GM12891 (cell line): ENCODE results near the gene APBB1IP.
"Not testable (repeated sequence)": the region's sequence is repeated elsewhere in the genome, so short reads cannot be mapped to it uniquely, and the experiment has no call there.

Experiments
- DNase-seq: peaks from one replicate; pipeline ENCODE4 v3.0.0; 2011; ENCODE audit warnings: low spot score; ENCODE audit not compliant: insufficient read length
- FAIRE-seq: peaks from 2 replicates; lab custom pipeline; 2011; peaks lifted over from hg19 to GRCh38; lab: Jason Lieb, UNC
- PAX5 ChIP-seq: IDR thresholded peaks from 2 replicates; pipeline ENCODE4 v1.6.1; 2011; ENCODE audit warnings: low read length, moderate library complexity, mild to moderate bottlenecking; ENCODE audit not compliant: insufficient read depth, severe bottlenecking
- POLR2A ChIP-seq: IDR thresholded peaks from 2 replicates; pipeline ENCODE4 v1.6.1; 2011; ENCODE audit warnings: low read depth, low read length, control low read depth
- POLR2AphosphoS5 ChIP-seq: IDR thresholded peaks from 2 replicates; pipeline ENCODE4 v1.6.1; 2011; ENCODE audit warnings: low read depth, low read length, control low read depth
- POU2F2 ChIP-seq: IDR thresholded peaks from 2 replicates; pipeline ENCODE4 v1.6.1; 2011; ENCODE audit warnings: low read depth, mild to moderate bottlenecking, control low read depth, low read length, moderate library complexity
- SPI1 ChIP-seq: IDR thresholded peaks from 2 replicates; pipeline ENCODE4 v1.6.1; 2011; ENCODE audit warnings: low read depth, low read length, control low read depth
- TAF1 ChIP-seq: IDR thresholded peaks from 2 replicates; pipeline ENCODE4 v1.6.1; 2011; ENCODE audit warnings: low read depth, low read length, control low read depth

APBB1IP gene

GRCh38 chr10:26499426-26499825, 61.3 kb downstream of the APBB1IP start:
- FAIRE-seq, result no peak
- TF ChIP-seq TAF1 (no peak), POLR2AphosphoS5 (no peak), POU2F2 (no peak), SPI1 (no peak), POLR2A (no peak), PAX5 (no peak)
- no peak for DNase-seq

- TF ChIP-seq TAF1 (no peak), SPI1 (no peak), PAX5 (no peak), POU2F2 (no peak), POLR2AphosphoS5 (no peak), POLR2A (no peak)
- no peak for DNase-seq
- no peak for FAIRE-seq
Observed at GRCh38 chr10:26502986-26503385, 64.8 kb downstream of the APBB1IP start.

GRCh38 chr10:26503911-26504310, 65.8 kb downstream of the APBB1IP start:
- FAIRE-seq, result peak; percentile 9
- no peak for DNase-seq
- TF ChIP-seq POU2F2, result no peak
- TF ChIP-seq POLR2AphosphoS5, result no peak
- no peak for TF ChIP-seq SPI1
- TF ChIP-seq PAX5, result no peak
- TF ChIP-seq POLR2A, result no peak

GRCh38 chr10:26504429-26504828, 66.3 kb downstream of the APBB1IP start:
- not testable (repeated sequence) for FAIRE-seq

GRCh38 chr10:26505491-26505890, 67.3 kb downstream of the APBB1IP start:
- FAIRE-seq, result no peak
- TF ChIP-seq SPI1 (no peak), POLR2A (no peak), PAX5 (no peak), POLR2AphosphoS5 (no peak), POU2F2 (no peak), TAF1 (no peak)

More at GRCh38 chr10:26504429-26504828, 66.3 kb downstream of the APBB1IP start:
- DNase-seq, result not testable (repeated sequence)

GRCh38 chr10:26506736-26507135, 68.6 kb downstream of the APBB1IP start:
- FAIRE-seq (no peak), DNase-seq (no peak)
- no peak for TF ChIP-seq SPI1
- no peak for TF ChIP-seq POLR2AphosphoS5
- TF ChIP-seq TAF1, result no peak
- TF ChIP-seq PAX5, result no peak
- no peak for TF ChIP-seq POLR2A
- no peak for TF ChIP-seq POU2F2

More at GRCh38 chr10:26505491-26505890, 67.3 kb downstream of the APBB1IP start:
- DNase-seq, result no peak

- DNase-seq (no peak), FAIRE-seq (no peak)
- TF ChIP-seq POU2F2 (no peak), PAX5 (no peak), POLR2AphosphoS5 (no peak), POLR2A (no peak), SPI1 (no peak), TAF1 (no peak)
Observed at GRCh38 chr10:26507441-26507840, 69.3 kb downstream of the APBB1IP start.

GRCh38 chr10:26508016-26508415, 69.9 kb downstream of the APBB1IP start:
- FAIRE-seq, result no peak
- no peak for DNase-seq
- TF ChIP-seq SPI1 (no peak), POU2F2 (no peak), POLR2A (no peak), POLR2AphosphoS5 (no peak), PAX5 (no peak), TAF1 (no peak)

- TF ChIP-seq TAF1, result no peak
- TF ChIP-seq POLR2A, result no peak
- DNase-seq, result no peak
- peak; percentile 48 for FAIRE-seq
Observed at GRCh38 chr10:26509307-26509706, 71.2 kb downstream of the APBB1IP start.

- DNase-seq (no peak), FAIRE-seq (no peak)
- TF ChIP-seq POLR2AphosphoS5 (no peak), POU2F2 (no peak), TAF1 (no peak), SPI1 (no peak), PAX5 (no peak)
Observed at GRCh38 chr10:26513101-26513500, 75.0 kb downstream of the APBB1IP start.

- DNase-seq (no peak), FAIRE-seq (no peak)
- TF ChIP-seq SPI1 (no peak), PAX5 (no peak), TAF1 (no peak)
Observed at GRCh38 chr10:26516540-26517101, 78.5 kb downstream of the APBB1IP start.
